Large intestine (tissue), 12 donors: Measurements from ENCODE around the gene SLC66A3. TPM values are rescaled to one million over a fixed set of nuclear protein-coding genes. Genes with fewer than 3 reads are reported as not detected.

ENCODE experiments used
- DNase-seq, 2 donors: peaks; one replicate each; pipeline versions ENCODE4 v3.0.0 to v3.0.0-alpha.2; 2013
- H3K27ac ChIP-seq: one replicate; pipeline ENCODE4 v1.5.1; 2013; ENCODE audit warnings: low read length
- H3K27me3 ChIP-seq: 2 replicates; pipeline ENCODE4 v1.6.1; 2013; ENCODE audit warnings: low read length; ENCODE audit not compliant: control insufficient read depth, insufficient read depth
- H3K36me3 ChIP-seq: 2 replicates; pipeline ENCODE4 v1.6.1; 2013; ENCODE audit warnings: low read length; ENCODE audit not compliant: control insufficient read depth, insufficient read depth
- H3K4me1 ChIP-seq: one replicate; pipeline ENCODE4 v1.6.1; 2013; ENCODE audit warnings: low read length; ENCODE audit not compliant: control insufficient read depth, insufficient read depth
- H3K4me3 ChIP-seq: one replicate; pipeline ENCODE4 v1.5.1; 2013; ENCODE audit warnings: low read length
- H3K9me3 ChIP-seq: one replicate; pipeline ENCODE4 v1.6.1; 2013; ENCODE audit warnings: mild to moderate bottlenecking, low read depth, low read length, moderate library complexity; ENCODE audit not compliant: control insufficient read depth
- WGBS: methylation state at CpG from one replicate; pipeline ENCODE4 v1.1.5; 2013; ENCODE audit warnings: low lambda C conversion rate; ENCODE audit not compliant: insufficient coverage; 5-methylcytosine and 5-hydroxymethylcytosine counted together
- long read RNA-seq, 11 donors: transcript quantifications; one replicate each; lab custom pipeline, GENCODE V29; 2026
- polyA plus RNA-seq: library from polyadenylated mRNA; unstranded; fragments of 120-200 nt; gene quantifications from one replicate; pipeline ENCODE4 v1.2.1, GENCODE V29; 2013

Gene SLC66A3
- 13.3 TPM for polyA plus RNA-seq
- long read RNA-seq, donor 1, partial matches to known transcripts = 0 of 4 reads
- long read RNA-seq, donor 1, other reads (novel, unspliced or antisense) = 0 of 4 reads
- long read RNA-seq, donor 2, transcript PQLC3-201 (7 exons, 1,830 nt) = major isoform, 9 of 15 reads
- long read RNA-seq, donor 2, partial matches to known transcripts = 0 of 15 reads
- long read RNA-seq, donor 2, other reads (novel, unspliced or antisense) = 0 of 15 reads
- long read RNA-seq, donor 3 = 0 reads
- long read RNA-seq, donor 4, partial matches to known transcripts = 0 of 1 reads
- long read RNA-seq, donor 4, other reads (novel, unspliced or antisense) = 0 of 1 reads
- long read RNA-seq, donor 5, transcript PQLC3-201 (7 exons, 1,830 nt) = major isoform, 6 of 8 reads
- long read RNA-seq, donor 5, partial matches to known transcripts = 0 of 8 reads
- long read RNA-seq, donor 5, other reads (novel, unspliced or antisense) = 0 of 8 reads
- long read RNA-seq, donor 6, partial matches to known transcripts = 0 of 4 reads
- long read RNA-seq, donor 6, other reads (novel, unspliced or antisense) = 0 of 4 reads
- long read RNA-seq, donor 7, partial matches to known transcripts = 0 of 3 reads
- long read RNA-seq, donor 7, other reads (novel, unspliced or antisense) = 0 of 3 reads
- long read RNA-seq, donor 8, partial matches to known transcripts = 0 of 5 reads
- long read RNA-seq, donor 8, other reads (novel, unspliced or antisense) = 0 of 5 reads
- long read RNA-seq, donor 9, transcript PQLC3-201 (7 exons, 1,830 nt) = major isoform, 11 of 13 reads
- long read RNA-seq, donor 9, partial matches to known transcripts = 0 of 13 reads
- long read RNA-seq, donor 9, other reads (novel, unspliced or antisense) = 0 of 13 reads
- long read RNA-seq, donor 10, transcript PQLC3-201 (7 exons, 1,830 nt) = major isoform, 6 of 10 reads
- long read RNA-seq, donor 10, partial matches to known transcripts = 0 of 10 reads
- long read RNA-seq, donor 10, other reads (novel, unspliced or antisense) = 0 of 10 reads
- long read RNA-seq, donor 11, transcript PQLC3-201 (7 exons, 1,830 nt) = major isoform, 5 of 14 reads
- long read RNA-seq, donor 11, partial matches to known transcripts = 6 of 14 reads
- long read RNA-seq, donor 11, other reads (novel, unspliced or antisense) = 0 of 14 reads

DNA sequence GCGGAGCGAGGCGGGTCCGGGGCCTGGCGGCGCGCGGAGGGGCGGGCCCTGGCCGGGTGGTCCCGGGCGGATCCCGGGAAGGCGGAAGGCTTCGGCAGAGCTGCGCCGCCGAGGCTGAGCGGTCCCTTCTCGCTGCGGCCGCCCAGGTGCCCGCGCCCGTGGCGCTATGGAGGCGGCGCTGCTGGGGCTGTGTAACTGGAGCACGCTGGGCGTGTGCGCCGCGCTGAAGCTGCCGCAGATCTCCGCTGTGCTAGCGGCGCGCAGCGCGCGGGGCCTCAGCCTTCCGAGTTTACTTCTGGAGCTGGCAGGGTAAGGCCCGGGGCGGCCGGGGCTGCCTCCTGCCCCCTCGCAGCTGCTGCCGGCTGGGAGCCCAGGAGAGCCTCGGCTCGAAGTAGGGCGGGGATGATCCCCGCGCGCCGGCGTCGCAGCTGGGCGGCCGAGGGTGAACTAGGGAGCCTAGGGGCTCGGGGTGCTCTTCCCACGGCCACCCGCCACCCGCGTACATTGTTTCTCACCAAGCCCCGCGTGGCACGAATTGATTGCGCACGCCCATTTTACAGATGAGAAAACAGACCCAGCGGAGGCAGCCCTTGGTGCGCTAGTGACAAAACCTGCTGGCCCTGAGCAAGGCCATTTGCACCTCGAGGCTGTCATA is at the start of gene SLC66A3:
Gene SLC66A3 (plus strand): TSS at position 87 of the 655 bp plus-strand sequence. CDS start 80 bp downstream, at position 167.
- peaks cover 10% of the 10 kb centered on the region for H3K4me1 ChIP-seq
- H3K27ac ChIP-seq = peak within 1 kb of the TSS; percentile 91
- no peaks in the 10 kb centered on the region for H3K9me3 ChIP-seq
- no peaks in the 10 kb centered on the region for H3K36me3 ChIP-seq
- peaks cover 4% of the 10 kb centered on the region for H3K27me3 ChIP-seq
- peak within 1 kb of the TSS; percentile 63 for H3K4me3 ChIP-seq
- WGBS = no CpG with 5 or more reads among the region's 71 CpGs
- DNase-seq = peak; percentile 85 to 92

DNA sequence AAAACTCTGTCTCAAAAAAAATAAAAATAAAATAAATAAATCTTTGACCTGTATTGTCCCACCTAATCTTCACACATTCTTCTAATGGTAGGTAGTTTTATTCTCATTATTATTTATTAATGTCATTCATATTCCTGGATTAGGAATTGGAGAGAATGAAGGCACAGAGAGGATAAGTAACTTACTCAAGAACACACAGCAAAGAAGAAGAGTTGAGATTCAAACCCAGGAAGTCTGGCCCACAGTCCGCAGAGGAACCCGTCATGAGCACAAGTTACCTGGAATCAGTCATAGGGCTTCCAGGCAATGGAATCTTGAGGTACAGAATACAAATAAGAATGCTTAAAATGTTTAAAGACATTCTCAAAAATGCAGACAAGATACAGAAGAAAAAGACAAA is 46.3 kb upstream of the SLC66A3 start:
- Histone ChIP-seq H3K4me3 (no peak overlapping the region), H3K36me3 (no peaks in the 10 kb centered on the region), H3K27me3 (no peaks in the 10 kb centered on the region), H3K27ac (no peak overlapping the region), H3K4me1 (no peaks in the 10 kb centered on the region), H3K9me3 (peaks cover 3% of the 10 kb centered on the region)
- DNase-seq = no peak
- WGBS = 100% methylated on average over 1 of the region's 2 CpGs

DNA sequence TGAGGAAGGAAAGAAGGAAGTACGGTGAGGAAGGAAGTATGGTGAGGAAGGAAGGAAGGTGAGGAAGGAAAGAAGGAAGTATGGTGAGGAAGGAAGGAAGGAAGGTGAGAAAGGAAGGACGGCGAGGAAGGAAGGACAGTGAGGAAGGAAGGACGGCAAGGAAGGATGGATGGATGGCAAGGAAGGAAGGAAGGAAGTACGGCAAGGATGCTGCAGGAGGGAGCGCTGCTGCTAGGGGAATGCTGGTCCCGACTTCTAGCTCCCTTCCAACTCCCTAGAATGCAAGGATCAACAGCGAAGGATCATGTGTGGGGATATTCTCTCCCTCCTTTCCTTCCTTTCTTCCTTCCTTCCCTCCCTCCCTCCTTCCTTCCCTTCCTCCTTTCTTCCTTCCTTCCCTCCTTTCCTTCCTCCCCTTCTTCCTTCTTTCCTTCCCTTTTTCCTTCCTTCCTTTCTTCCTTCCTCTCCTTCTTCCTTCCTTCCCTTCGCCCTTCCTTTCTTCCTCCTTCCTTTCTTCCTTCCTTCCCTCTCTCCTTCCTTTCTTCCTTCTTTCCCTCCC is 42.3 kb upstream of the SLC66A3 start:
- Histone ChIP-seq H3K27me3 (no peaks in the 10 kb centered on the region), H3K36me3 (no peaks in the 10 kb centered on the region), H3K4me1 (no peaks in the 10 kb centered on the region), H3K27ac (no peak overlapping the region), H3K9me3 (peaks cover 3% of the 10 kb centered on the region), H3K4me3 (no peak overlapping the region)
- WGBS = 100% methylated on average over 6 of the region's 9 CpGs
- no peak for DNase-seq

DNA sequence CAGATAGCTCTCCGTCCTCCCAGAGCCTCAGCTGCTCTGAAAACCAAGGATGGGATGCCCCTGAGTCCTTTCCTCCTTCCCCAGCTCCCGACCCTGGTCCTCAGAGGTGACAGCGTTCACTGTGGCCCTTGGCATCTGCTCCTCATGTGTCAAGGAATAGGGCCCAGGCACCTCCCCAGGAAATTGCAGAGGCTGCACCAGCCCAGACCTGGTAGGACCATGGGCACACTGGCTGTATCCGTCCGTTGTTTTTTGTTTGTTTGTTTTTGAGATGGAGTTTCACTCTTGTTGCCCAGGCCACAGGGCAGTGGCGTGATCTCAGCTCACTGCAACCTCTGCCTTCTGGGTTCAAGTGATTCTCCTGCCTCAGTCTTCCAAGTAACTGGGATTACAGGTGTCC is 37.5 kb upstream of the SLC66A3 start:
- no CpG with 5 or more reads among the region's 6 CpGs for WGBS
- DNase-seq = no peak
- no peaks in the 10 kb centered on the region for H3K27me3 ChIP-seq
- no peaks in the 10 kb centered on the region for H3K4me1 ChIP-seq
- H3K27ac ChIP-seq = no peak overlapping the region
- no peaks in the 10 kb centered on the region for H3K36me3 ChIP-seq
- peaks cover 3% of the 10 kb centered on the region for H3K9me3 ChIP-seq
- no peak overlapping the region for H3K4me3 ChIP-seq

DNA sequence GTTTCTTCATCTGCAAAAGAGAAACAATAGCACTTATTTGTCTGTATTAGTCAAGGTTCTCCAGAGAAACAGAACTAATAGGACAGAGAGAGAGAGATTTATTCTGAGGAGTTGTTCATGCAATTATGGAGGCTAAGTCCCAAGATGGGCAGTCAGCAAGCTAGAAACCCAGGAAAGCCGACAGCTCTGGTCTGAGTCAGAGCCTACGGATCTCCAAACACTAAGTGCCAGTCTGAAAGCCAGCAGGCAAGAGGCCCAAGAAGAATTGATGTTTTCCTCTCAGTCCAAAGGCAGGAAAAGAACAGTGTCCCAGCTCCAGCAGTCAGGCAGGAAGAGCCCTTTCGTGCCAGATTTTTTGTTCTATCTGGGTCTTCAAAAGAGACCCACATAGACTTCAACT is 36.5 kb upstream of the SLC66A3 start:
- WGBS = no CpG with 5 or more reads among the region's 3 CpGs
- H3K4me1 ChIP-seq = no peaks in the 10 kb centered on the region
- H3K36me3 ChIP-seq = no peaks in the 10 kb centered on the region
- DNase-seq = no peak
- peaks cover 2% of the 10 kb centered on the region for H3K9me3 ChIP-seq
- no peak overlapping the region for H3K4me3 ChIP-seq
- H3K27me3 ChIP-seq = no peaks in the 10 kb centered on the region
- H3K27ac ChIP-seq = no peak overlapping the region

DNA sequence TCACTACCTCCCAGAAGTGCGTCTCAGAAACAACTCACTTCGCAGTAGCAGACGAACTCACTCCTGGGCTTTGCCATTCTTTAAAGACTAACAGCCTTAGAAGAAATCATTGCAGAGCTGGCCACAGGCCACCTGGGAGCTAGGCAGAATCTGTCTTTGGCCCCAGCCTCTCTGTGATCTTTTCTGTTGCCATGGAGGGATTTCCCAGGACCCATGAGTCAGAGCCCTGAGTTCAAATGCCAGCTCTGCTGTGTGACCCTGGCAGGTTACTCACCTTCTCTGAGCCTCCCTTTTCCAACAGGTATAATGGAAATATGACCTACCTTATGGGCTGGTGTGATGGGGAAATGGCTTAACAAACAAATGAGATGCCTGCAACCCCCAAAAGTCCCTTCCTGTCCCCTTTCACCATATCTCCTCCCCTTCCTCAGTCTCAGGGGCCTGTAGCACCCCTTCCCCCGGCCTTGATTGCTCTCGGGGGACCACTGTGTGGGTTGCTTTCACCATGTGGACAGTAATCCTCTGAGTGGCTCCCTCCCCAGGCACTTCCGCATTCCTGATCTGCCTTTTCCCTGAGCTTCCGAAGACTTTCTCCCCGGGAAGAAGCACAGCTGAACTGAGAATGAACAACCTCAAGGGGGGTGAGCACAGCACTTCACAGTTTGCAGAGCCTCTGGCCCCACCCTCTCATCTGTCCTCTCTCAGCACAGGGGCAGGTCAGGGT is 34.0 kb upstream of the SLC66A3 start:
- WGBS = no CpG with 5 or more reads among the region's 8 CpGs
- no peak overlapping the region for H3K27ac ChIP-seq
- peaks cover 5% of the 10 kb centered on the region for H3K27me3 ChIP-seq
- DNase-seq = peak in 1 of 2 donors; percentile 20
- no peaks in the 10 kb centered on the region for H3K4me1 ChIP-seq
- no peak overlapping the region for H3K4me3 ChIP-seq
- H3K36me3 ChIP-seq = no peaks in the 10 kb centered on the region
- no peaks in the 10 kb centered on the region for H3K9me3 ChIP-seq

DNA sequence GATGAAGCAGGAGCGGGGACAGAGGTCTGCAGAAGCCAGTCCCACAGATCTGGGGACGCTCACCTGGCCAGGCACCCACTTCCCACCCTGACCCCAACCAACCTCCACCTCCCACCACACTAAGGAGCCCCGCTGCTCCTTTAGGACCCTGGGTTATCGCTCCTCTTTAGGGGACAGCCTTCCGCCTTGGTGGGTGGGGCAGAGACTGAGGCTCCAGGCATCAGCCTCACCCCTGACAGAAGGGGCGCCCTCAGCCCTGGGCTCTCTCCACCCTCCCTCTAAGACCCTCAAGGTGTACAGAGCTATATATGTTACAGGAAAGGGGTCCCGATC is 33.5 kb upstream of the SLC66A3 start:
- Histone ChIP-seq H3K36me3 (no peaks in the 10 kb centered on the region), H3K27me3 (peaks cover 5% of the 10 kb centered on the region), H3K9me3 (no peaks in the 10 kb centered on the region), H3K4me3 (no peak overlapping the region), H3K4me1 (no peaks in the 10 kb centered on the region), H3K27ac (no peak overlapping the region)
- WGBS = no CpG with 5 or more reads among the region's 7 CpGs
- no peak for DNase-seq

DNA sequence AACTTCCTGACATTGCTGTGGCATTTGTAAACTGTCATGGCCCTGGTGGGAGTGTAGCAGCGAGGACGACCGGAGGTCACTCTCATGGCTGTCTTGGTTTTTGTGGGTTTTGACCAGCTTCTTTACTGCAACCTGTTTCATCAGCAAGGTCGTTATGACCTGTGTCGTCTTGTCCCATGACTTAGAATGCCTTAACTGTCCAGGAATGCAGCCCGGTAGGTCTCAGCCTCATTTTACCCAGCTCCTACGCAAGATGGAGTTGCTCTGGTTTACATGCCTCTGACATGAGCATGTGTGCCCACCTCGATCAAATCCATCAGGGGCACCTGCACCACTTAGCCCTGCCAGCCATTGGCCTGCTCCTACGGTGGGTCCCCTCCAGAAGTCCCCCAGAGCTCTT is 32.9 kb upstream of the SLC66A3 start:
- no CpG with 5 or more reads among the region's 9 CpGs for WGBS
- no peaks in the 10 kb centered on the region for H3K9me3 ChIP-seq
- peaks cover 5% of the 10 kb centered on the region for H3K27me3 ChIP-seq
- no peak for DNase-seq
- no peaks in the 10 kb centered on the region for H3K36me3 ChIP-seq
- no peak overlapping the region for H3K27ac ChIP-seq
- H3K4me1 ChIP-seq = no peaks in the 10 kb centered on the region
- no peak overlapping the region for H3K4me3 ChIP-seq

DNA sequence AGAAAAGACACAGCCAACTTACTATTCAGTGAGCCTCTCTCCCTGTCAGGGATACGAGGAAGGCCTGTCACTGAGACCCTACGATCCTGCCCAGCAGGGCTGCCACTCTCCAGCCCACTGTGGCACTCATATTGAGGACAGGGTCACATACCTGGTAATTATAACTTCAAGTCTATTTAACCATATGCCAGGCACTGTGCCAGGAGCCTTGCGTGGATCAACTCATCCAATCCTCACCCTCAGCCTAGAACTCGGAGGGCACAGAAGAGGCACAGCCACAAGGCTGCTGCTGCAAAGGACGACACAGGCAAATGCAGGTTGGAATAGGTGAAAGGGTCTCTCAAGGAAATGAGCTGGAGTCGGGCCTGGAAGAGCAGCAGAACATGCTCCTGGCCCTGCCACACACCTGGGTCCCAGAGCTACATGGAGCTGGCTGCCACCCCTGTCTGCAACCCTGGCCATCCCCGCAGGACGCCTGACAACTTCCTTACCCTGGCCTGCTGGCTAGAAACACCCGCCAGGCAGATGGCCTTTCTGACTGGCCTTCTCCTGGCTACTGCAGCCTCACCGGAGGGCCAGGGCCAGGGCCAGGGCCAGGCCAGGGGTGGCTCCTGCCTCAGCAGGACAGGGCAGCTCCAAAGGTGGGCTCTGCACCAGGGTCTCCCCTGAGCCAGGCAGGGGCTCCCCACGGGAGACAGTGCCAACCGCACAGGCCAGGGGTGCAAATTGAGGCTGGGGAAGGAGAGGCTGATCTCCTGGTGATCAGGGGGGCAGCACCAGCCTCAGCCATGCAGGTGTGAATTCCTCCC is 32.1 kb upstream of the SLC66A3 start:
- no CpG with 5 or more reads among the region's 12 CpGs for WGBS
- Histone ChIP-seq H3K36me3 (no peaks in the 10 kb centered on the region), H3K9me3 (no peaks in the 10 kb centered on the region), H3K27me3 (peaks cover 5% of the 10 kb centered on the region), H3K4me3 (no peak overlapping the region), H3K27ac (no peak overlapping the region), H3K4me1 (no peaks in the 10 kb centered on the region)
- no peak for DNase-seq
